Stomach (tissue), 4 donors: ENCODE results near the gene VGLL2.

Source experiments
- CTCF ChIP-seq, 7 experiments: fragments of 450-650 bp in 4 of 7; fragments of 200-600 bp in 3 of 7; sonication (generic) in 3 of 7; IDR thresholded peaks; one replicate each; pipeline ENCODE4 v1.5.1; 2016 to 2019; ENCODE audit warnings: antibody characterized with exemption in 7 of 7, control low read depth in 2 of 7, mild to moderate bottlenecking in 1 of 7
- EP300 ChIP-seq: sonication (generic); formaldehyde crosslinking; IDR thresholded peaks from one replicate; pipeline ENCODE4 v1.6.1; 2017; ENCODE audit warnings: antibody characterized with exemption
- POLR2A ChIP-seq, 4 donors: fragments of 450-650 bp; IDR thresholded peaks; one replicate each; pipeline ENCODE4 v1.6.1; 2016; ENCODE audit warnings: antibody characterized with exemption in 4 of 4, control low read depth in 2 of 4, mild to moderate bottlenecking in 1 of 4, moderate library complexity in 1 of 4
- POLR2AphosphoS5 ChIP-seq, 3 donors: sonication (generic); formaldehyde crosslinking; IDR thresholded peaks; one replicate each; pipeline ENCODE4 v1.6.1; 2016; ENCODE audit warnings: antibody characterized with exemption in 3 of 3

- no peak for TF ChIP-seq CTCF (IDR thresholded peaks at IDR 0.05)
- no peak for TF ChIP-seq POLR2A (IDR thresholded peaks at IDR 0.05)
- no peak for TF ChIP-seq EP300
- no peak for TF ChIP-seq POLR2AphosphoS5 (IDR thresholded peaks at IDR 0.05)
These were observed 2.6 kb upstream of the VGLL2 start for GRCh38 chr6:117262799-117263198.
